Body of pancreas (tissue), 4 donors: ENCODE results near the gene ACYP2.

Source experiments
- POLR2A ChIP-seq, 3 donors: fragments of 450-650 bp; IDR thresholded peaks; one replicate each; pipeline ENCODE4 v1.6.1; 2016; ENCODE audit warnings: antibody characterized with exemption in 3 of 3, mild to moderate bottlenecking in 2 of 3
- TF ChIP-seq, protein P1 (sequence below), 7 experiments: fragments of 450-650 bp in 4 of 7; fragments of 200-600 bp in 3 of 7; sonication (generic) in 3 of 7; IDR thresholded peaks; one replicate each; pipeline ENCODE4 v1.5.1; 2016 to 2019; ENCODE audit warnings: antibody characterized with exemption in 7 of 7

DNA sequence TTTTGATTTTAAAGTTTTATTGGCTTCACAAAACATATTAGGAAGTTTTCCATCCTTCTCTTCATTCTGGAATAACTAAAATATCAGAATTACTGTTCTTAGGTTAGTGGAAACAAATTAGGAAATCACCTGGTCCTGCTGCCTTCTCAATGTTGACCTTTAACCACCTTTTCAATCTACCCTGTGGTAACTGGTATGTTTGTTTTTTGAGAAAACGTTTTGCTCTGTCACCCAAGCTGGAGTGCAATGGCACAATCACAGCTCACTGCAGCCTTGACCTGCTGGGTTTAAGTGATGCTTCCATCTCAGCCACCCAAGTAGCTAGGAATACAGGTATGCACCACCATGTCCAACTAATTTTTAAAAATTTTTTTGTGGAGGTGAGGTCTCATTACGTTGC lies 28.4 kb downstream of the ACYP2 start:
- TF ChIP-seq, protein P1, sequence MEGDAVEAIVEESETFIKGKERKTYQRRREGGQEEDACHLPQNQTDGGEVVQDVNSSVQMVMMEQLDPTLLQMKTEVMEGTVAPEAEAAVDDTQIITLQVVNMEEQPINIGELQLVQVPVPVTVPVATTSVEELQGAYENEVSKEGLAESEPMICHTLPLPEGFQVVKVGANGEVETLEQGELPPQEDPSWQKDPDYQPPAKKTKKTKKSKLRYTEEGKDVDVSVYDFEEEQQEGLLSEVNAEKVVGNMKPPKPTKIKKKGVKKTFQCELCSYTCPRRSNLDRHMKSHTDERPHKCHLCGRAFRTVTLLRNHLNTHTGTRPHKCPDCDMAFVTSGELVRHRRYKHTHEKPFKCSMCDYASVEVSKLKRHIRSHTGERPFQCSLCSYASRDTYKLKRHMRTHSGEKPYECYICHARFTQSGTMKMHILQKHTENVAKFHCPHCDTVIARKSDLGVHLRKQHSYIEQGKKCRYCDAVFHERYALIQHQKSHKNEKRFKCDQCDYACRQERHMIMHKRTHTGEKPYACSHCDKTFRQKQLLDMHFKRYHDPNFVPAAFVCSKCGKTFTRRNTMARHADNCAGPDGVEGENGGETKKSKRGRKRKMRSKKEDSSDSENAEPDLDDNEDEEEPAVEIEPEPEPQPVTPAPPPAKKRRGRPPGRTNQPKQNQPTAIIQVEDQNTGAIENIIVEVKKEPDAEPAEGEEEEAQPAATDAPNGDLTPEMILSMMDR (IDR thresholded peaks at IDR 0.05): no peak
- TF ChIP-seq POLR2A (IDR thresholded peaks at IDR 0.05): no peak
